K562 (cell line): ENCODE measurements around the gene GPR3. TPM values are rescaled to one million over a fixed set of nuclear protein-coding genes. Genes with fewer than 3 reads are reported as not detected.
A peak's percentile ranks its signal among the peaks of the same experiment; 100 is the strongest.

Source experiments
- ATAC-seq: fragments of 200-7000 bp; cut with Tn5 transposase; 3 replicates; pipeline ENCODE4 v1.9.1; 2020; ENCODE audit warnings: moderate library complexity
- BruUV-seq: library from RNA; stranded (reverse); fragments of 400-500 nt; replicated peaks from 2 replicates; lab custom pipeline; 2021; lab: Mats Ljungman, UMichigan
- CTCF ChIA-PET: fragments of 300-600 bp; formaldehyde crosslinking; extraction: SDS; loops from one replicate; lab custom pipeline; 2021; ENCODE audit warnings: low intra/inter-chr PET ratio; lab: Yijun Ruan, JAX
- POLR2A ChIA-PET: fragments of 300-600, 350-650 bp; sonication (Branson Sonifier 250); formaldehyde crosslinking; extraction: SDS; loops from one replicate; lab custom pipeline; 2021; ENCODE audit warnings: antibody characterized with exemption, inconsistent platforms; lab: Yijun Ruan, JAX
- DNase-seq, 4 experiments: peaks; one replicate each; pipeline versions ENCODE4 v3.0.0 to v3.0.0-alpha.2; 2011 to 2018; ENCODE audit warnings: low spot score in 3 of 4, mixed read lengths in 3 of 4; ENCODE audit errors: extremely low read depth in 1 of 4
- FAIRE-seq: peaks from 2 replicates; lab custom pipeline; 2011; peaks lifted over from hg19 to GRCh38; lab: Jason Lieb, UNC
- H2AFZ ChIP-seq: 2 replicates; pipeline ENCODE4 v1.6.0; 2011; ENCODE audit warnings: low read depth, low read length, control low read depth, inconsistent platforms
- H3K27ac ChIP-seq: fragments of 200-600 bp; 3 replicates; pipeline ENCODE4 v1.8.0; 2011; ENCODE audit warnings: low read depth, mild to moderate bottlenecking, control low read depth, inconsistent platforms, low read length, moderate library complexity, mixed read lengths; ENCODE audit errors: extremely low read depth
- H3K27me3 ChIP-seq, 2 experiments: fragments of 300-600 bp in 1 of 2; 2 replicates in 1 of 2; 3 replicates in 1 of 2; pipeline versions ENCODE4 v1.6.0 to v1.8.0; 2011; ENCODE audit warnings: inconsistent platforms in 2 of 2, low read length in 2 of 2, mild to moderate bottlenecking in 1 of 2, mixed read lengths in 1 of 2, moderate library complexity in 1 of 2; ENCODE audit not compliant: control insufficient read depth in 2 of 2, insufficient read depth in 2 of 2
- H3K36me3 ChIP-seq: fragments of 300-600 bp; 3 replicates; pipeline ENCODE4 v1.8.0; 2011; ENCODE audit warnings: mild to moderate bottlenecking, low read length, inconsistent platforms; ENCODE audit not compliant: control insufficient read depth, insufficient read depth
- H3K4me1 ChIP-seq, 2 experiments: fragments of 200-600 bp in 1 of 2; replicated peaks in 1 of 2; 2 replicates in 1 of 2; 3 replicates in 1 of 2; pipeline versions ENCODE4 v1.5.1 to v1.8.0; 2011; ENCODE audit warnings: inconsistent platforms in 2 of 2, low read length in 2 of 2, mild to moderate bottlenecking in 1 of 2, mixed read lengths in 1 of 2, moderate library complexity in 1 of 2; ENCODE audit not compliant: control insufficient read depth in 2 of 2, insufficient read depth in 2 of 2
- H3K4me2 ChIP-seq: 2 replicates; pipeline ENCODE4 v1.6.1; 2011; ENCODE audit warnings: low read length, control low read depth, inconsistent platforms, mixed read lengths; ENCODE audit not compliant: insufficient read depth
- H3K4me3 ChIP-seq: fragments of 200-600 bp; sonication (generic), shearing (Covaris generic); 2 replicates; pipeline ENCODE4 v1.5.1; 2016; ENCODE audit warnings: control low read depth, inconsistent platforms
- H3K79me2 ChIP-seq: fragments of 200-600 bp; 3 replicates; pipeline ENCODE4 v1.8.0; 2011; ENCODE audit warnings: low read length, inconsistent platforms; ENCODE audit not compliant: control insufficient read depth, insufficient read depth
- H3K9ac ChIP-seq, 2 experiments: 2 replicates each; pipeline versions ENCODE4 v1.6.0 to v1.6.1; 2011; ENCODE audit warnings: low read depth in 2 of 2, low read length in 2 of 2, control low read depth in 1 of 2, inconsistent platforms in 1 of 2, mild to moderate bottlenecking in 1 of 2, mixed read lengths in 1 of 2; ENCODE audit not compliant: insufficient read depth in 1 of 2
- H3K9me1 ChIP-seq: one replicate; pipeline ENCODE4 v1.6.0; 2011; ENCODE audit warnings: inconsistent platforms, mild to moderate bottlenecking, low read length, moderate library complexity; ENCODE audit not compliant: control insufficient read depth, insufficient read depth
- H3K9me3 ChIP-seq: replicated peaks from 2 replicates; pipeline ENCODE4 v1.5.1; 2011; ENCODE audit warnings: low read depth, low read length, inconsistent platforms; ENCODE audit not compliant: control insufficient read depth, insufficient read depth
- H4K20me1 ChIP-seq: replicated peaks from 2 replicates; pipeline ENCODE4 v1.6.1; 2011; ENCODE audit warnings: low read length, inconsistent platforms, mixed read lengths; ENCODE audit not compliant: control insufficient read depth, insufficient read depth
- CEBPZ ChIP-seq: fragments of 150-350 bp; IDR thresholded peaks from 2 replicates; pipeline ENCODE4 v1.6.1; 2014; ENCODE audit warnings: low read depth, mild to moderate bottlenecking, low read length, borderline replicate concordance
- MNT ChIP-seq, 2 experiments: fragments of 450-650 bp; conservative IDR thresholded peaks; 2 replicates each; pipeline ENCODE4 v1.6.1; 2017; ENCODE audit warnings: mild to moderate bottlenecking in 2 of 2, moderate library complexity in 2 of 2
- NCOA4 ChIP-seq: fragments of 450-650 bp; IDR thresholded peaks from 2 replicates; pipeline ENCODE4 v1.6.1; 2018; ENCODE audit warnings: mild to moderate bottlenecking; ENCODE audit not compliant: partially characterized antibody
- POLR2G ChIP-seq: fragments of 200-400 bp; formaldehyde crosslinking; IDR thresholded peaks from 2 replicates; pipeline ENCODE4 v1.6.1; 2017; ENCODE audit warnings: low read depth, mild to moderate bottlenecking, antibody characterized with exemption, low read length, moderate library complexity
- RHOXF2B ChIP-seq: fragments of 250-450 bp; sonication (Bioruptor Pico); conservative IDR thresholded peaks from 2 replicates; pipeline ENCODE4 v1.5.1; 2021
- TAF7 ChIP-seq: fragments of 450-650 bp; IDR thresholded peaks from 2 replicates; pipeline ENCODE4 v1.6.1; 2016; ENCODE audit warnings: missing genetic modification characterization, missing compliant biosample characterization
- ZNF449 ChIP-seq: fragments of 250-450 bp; sonication (Bioruptor Pico); IDR thresholded peaks from 2 replicates; pipeline ENCODE4 v1.8.0; 2022; ENCODE audit warnings: moderate library complexity, mild to moderate bottlenecking, inconsistent platforms
- WGBS: fragments of 100-300 bp; shearing (Covaris generic); methylation state at CpG from one replicate; pipeline ENCODE4 v1.1.6; 2016; ENCODE audit warnings: low coverage, mixed read lengths; ENCODE audit not compliant: insufficient coverage; ENCODE audit errors: missing lambda C conversion rate; 5-methylcytosine and 5-hydroxymethylcytosine counted together
- in situ Hi-C: fragments of 300-500 bp; cut with MboI; formaldehyde crosslinking; loops from 4 replicates; pipeline ENCODE4 v1.15.0; 2018; ENCODE audit warnings: inconsistent platforms, mixed read lengths
- intact Hi-C: fragments of 100-400 bp; cut with micrococcal nuclease; formaldehyde crosslinking; loops from 2 replicates; pipeline ENCODE4 v1.14.2; 2022
- polyA plus RNA-seq, 8 experiments: library from polyadenylated mRNA; depleted of rRNA in 4 of 8; stranded (reverse) in 5 of 8; unstranded in 3 of 8; fragments of >200 nt; fragmentation: Nextera tagmentation in 2 of 8; fragmentation: Illumina TruSeq in 1 of 8; extraction: Ambion mirVana in 2 of 8; extraction: Trizol in 1 of 8; gene quantifications; 2 replicates each; pipeline versions ENCODE4 v1.2.1 to v1.2.3, GENCODE V29; 2011 to 2014; ENCODE audit warnings: inconsistent platforms in 1 of 8, missing spikeins in 1 of 8
- total RNA-seq, 7 experiments: library from RNA; depleted of rRNA in 6 of 7; stranded (reverse); fragments of >200 nt in 6 of 7; fragmentation: Illumina TruSeq in 2 of 7; extraction: Trizol in 2 of 7; gene quantifications; 2 replicates each; pipeline versions ENCODE4 v1.2.1 to v1.2.3, GENCODE V29; 2011 to 2021; ENCODE audit warnings: low replicate concordance in 1 of 7

Gene GPR3
- total and polyA plus RNA-seq, 9 of the 15 experiments (the other 6 are each of a cell fraction or from before 2014, with no cell fraction given): 0.24 to 11.5 (median 3.7) TPM

- 86% methylated on average over 3 of the region's 3 CpGs for WGBS
- peak overlapping the region in 1 of 2 experiments; percentile 56; a peak in 2 of 4 replicates for H3K9ac ChIP-seq
- ATAC-seq: no peak
- H3K9me1 ChIP-seq: no peaks in the 10 kb centered on the region
- no peak overlapping the region for H3K4me2 ChIP-seq
- no peaks in the 10 kb centered on the region for H3K9me3 ChIP-seq
- no peak for DNase-seq
- 0 out of 2 replicates have a peak, but pooled peaks cover under 1% of the 10 kb centered on the region for H4K20me1 ChIP-seq
- peaks cover 12% of the 10 kb centered on the region; the same call in 2 of the 3 replicates for H3K36me3 ChIP-seq
- ChIA-PET CTCF (no interaction called here), POLR2A (interaction anchor here (0.6 to 4.4 kb wide), 9 partner anchors 10 to 54 kb away, joined by 3 to 19 read pairs (median 3); partner anchors contain the start of genes MAP3K6 and SYTL1)
- H3K79me2 ChIP-seq: no peaks in the 10 kb centered on the region
- no peak for FAIRE-seq
- H3K27ac ChIP-seq: no peak overlapping the region
- TF ChIP-seq CEBPZ: no peak
- TF ChIP-seq TAF7 (tag): no peak
- TF ChIP-seq ZNF449 (CRISPR knock-in tag): no peak
- no peak for TF ChIP-seq MNT (conservative IDR thresholded peaks at IDR 0.05)
- 0 out of 2 replicates have a peak, but pooled peaks have one; percentile 2 for TF ChIP-seq POLR2G
- no peak for TF ChIP-seq RHOXF2B (CRISPR knock-in tag)
- TF ChIP-seq NCOA4: no peak
- no peak overlapping the region for H2AFZ ChIP-seq
- H3K4me1 ChIP-seq: peaks cover 22 to 62% of the 10 kb centered on the region in 2 experiments
- no peak overlapping the region for H3K4me3 ChIP-seq
- in situ Hi-C loops: no loop called here
- intact Hi-C loops: no loop called here
- H3K27me3 ChIP-seq: no peaks in the 10 kb centered on the region
- no TSS peak for BruUV-seq
Observed at GRCh38 chr1:27353629-27354028, 38.8 kb upstream of the GPR3 start.
